UCSD-AML1 (cell line): ENCODE results near the gene MYO3B.

Experiments used
- DNase-seq: peaks from one replicate; lab custom pipeline; 2025; ENCODE audit not compliant: unreplicated experiment; lab: John Stamatoyannopoulos, UW

Gene MYO3B

GRCh38 chr2:170501421-170502043 lies 323.6 kb downstream of the MYO3B start:
- DNase-seq = no peak

GRCh38 chr2:170502361-170503130 lies 324.6 kb downstream of the MYO3B start:
- no peak for DNase-seq

- DNase-seq = peak; percentile 15
Observed at GRCh38 chr2:170503563-170503962, 325.6 kb downstream of the MYO3B start.

- DNase-seq = peak; percentile 17
Observed at GRCh38 chr2:170503971-170504809, 326.2 kb downstream of the MYO3B start.

- DNase-seq = no peak
Observed at GRCh38 chr2:170504810-170505145, 326.8 kb downstream of the MYO3B start.

GRCh38 chr2:170505631-170506275 lies 327.8 kb downstream of the MYO3B start:
- DNase-seq = peak; percentile 22

- DNase-seq = no peak
Observed at GRCh38 chr2:170509452-170510193, 331.7 kb downstream of the MYO3B start.

GRCh38 chr2:170512266-170512665 lies 334.3 kb downstream of the MYO3B start:
- no peak for DNase-seq

- no peak for DNase-seq
Observed at GRCh38 chr2:170514140-170514539, 336.2 kb downstream of the MYO3B start.

- DNase-seq = no peak
Observed at GRCh38 chr2:170517538-170517937, 339.6 kb downstream of the MYO3B start.

- DNase-seq = no peak
Observed at GRCh38 chr2:170518911-170519310, 341.0 kb downstream of the MYO3B start.

GRCh38 chr2:170521299-170521698 lies 343.4 kb downstream of the MYO3B start:
- DNase-seq = no peak

- no peak for DNase-seq
Observed at GRCh38 chr2:170523506-170523905, 345.6 kb downstream of the MYO3B start.

GRCh38 chr2:170524828-170525565 lies 347.1 kb downstream of the MYO3B start:
- DNase-seq = no peak

- DNase-seq = no peak
Observed at GRCh38 chr2:170525566-170525900, 347.6 kb downstream of the MYO3B start.

GRCh38 chr2:170530284-170530745 lies 352.4 kb downstream of the MYO3B start:
- no peak for DNase-seq

- DNase-seq = no peak
Observed at GRCh38 chr2:170530803-170531564, 353.0 kb downstream of the MYO3B start.

GRCh38 chr2:170531876-170532275 lies 353.9 kb downstream of the MYO3B start:
- no peak for DNase-seq

GRCh38 chr2:170533156-170533555 lies 355.2 kb downstream of the MYO3B start:
- DNase-seq = no peak
